ENCODE data around the gene PHACTR2. TPM values are rescaled to one million over a fixed set of nuclear protein-coding genes. Genes with fewer than 3 reads are reported as not detected.

Gene PHACTR2
- total RNA-seq, 4 donors from 2014 or later: 39.8 to 99.0 (median 49.3) TPM

GRCh38 chr6:143811501-143812157 is 133.9 kb downstream of the PHACTR2 start:
- DNase-seq: no peak
- Histone ChIP-seq H3K36me3 (peaks cover 0 to 6% (median 0%) of the 10 kb centered on the region in 3 donors), H3K27ac (no peak overlapping the region), H3K27me3 (no peaks in the 10 kb centered on the region), H3K4me3 (no peak overlapping the region), H3K4me1 (no peaks in the 10 kb centered on the region), H3K9me3 (no peaks in the 10 kb centered on the region)
- TF ChIP-seq CTCF (IDR thresholded peaks at IDR 0.05) (no peak), POLR2A (IDR thresholded peaks at IDR 0.05) (no peak)

- H3K4me1 ChIP-seq: no peaks in the 10 kb centered on the region
- no peaks in the 10 kb centered on the region for H3K9me3 ChIP-seq
- no peaks in the 10 kb centered on the region for H3K27me3 ChIP-seq
- H3K27ac ChIP-seq: no peak overlapping the region
- no peak for DNase-seq
- no peak overlapping the region for H3K4me3 ChIP-seq
- TF ChIP-seq CTCF (IDR thresholded peaks at IDR 0.05) (no peak), POLR2A (IDR thresholded peaks at IDR 0.05) (no peak)
- no peaks in the 10 kb centered on the region for H3K36me3 ChIP-seq
These were observed 139.9 kb downstream of the PHACTR2 start for GRCh38 chr6:143817621-143818020.

- Histone ChIP-seq H3K4me3 (no peak overlapping the region), H3K36me3 (no peaks in the 10 kb centered on the region), H3K9me3 (no peaks in the 10 kb centered on the region), H3K27ac (no peak overlapping the region), H3K4me1 (no peaks in the 10 kb centered on the region), H3K27me3 (no peaks in the 10 kb centered on the region)
- no peak for DNase-seq
- TF ChIP-seq POLR2A (IDR thresholded peaks at IDR 0.05) (no peak), CTCF (IDR thresholded peaks at IDR 0.05) (no peak)
These were observed 143.6 kb downstream of the PHACTR2 start for GRCh38 chr6:143821359-143821758.

DNA sequence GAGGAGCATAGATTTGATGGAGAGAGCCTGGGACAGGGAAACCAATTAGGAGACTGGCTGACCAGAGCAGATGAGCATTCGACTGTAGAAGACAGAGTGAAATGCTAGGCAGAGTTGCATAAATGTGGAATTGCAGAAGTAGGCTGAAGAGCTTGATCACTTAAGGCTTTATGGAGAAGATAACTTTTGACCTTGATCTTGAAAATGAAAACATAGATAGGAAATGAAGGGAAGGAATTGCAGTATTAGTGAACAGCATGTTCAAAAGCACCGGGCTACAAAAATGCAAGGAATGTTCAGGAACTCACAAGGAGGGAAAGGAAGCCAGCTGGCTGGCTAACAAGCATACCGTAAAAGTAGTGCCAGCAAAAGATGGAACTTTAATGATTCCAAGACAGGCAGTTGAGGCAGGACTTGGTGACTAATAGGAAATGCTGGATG is 144.8 kb downstream of the PHACTR2 start:
- DNase-seq: no peak
- Histone ChIP-seq H3K4me1 (no peaks in the 10 kb centered on the region), H3K27me3 (no peaks in the 10 kb centered on the region), H3K4me3 (no peak overlapping the region), H3K27ac (no peak overlapping the region), H3K9me3 (no peaks in the 10 kb centered on the region), H3K36me3 (no peaks in the 10 kb centered on the region)
- TF ChIP-seq CTCF (IDR thresholded peaks at IDR 0.05) (no peak), POLR2A (IDR thresholded peaks at IDR 0.05) (no peak)

DNA sequence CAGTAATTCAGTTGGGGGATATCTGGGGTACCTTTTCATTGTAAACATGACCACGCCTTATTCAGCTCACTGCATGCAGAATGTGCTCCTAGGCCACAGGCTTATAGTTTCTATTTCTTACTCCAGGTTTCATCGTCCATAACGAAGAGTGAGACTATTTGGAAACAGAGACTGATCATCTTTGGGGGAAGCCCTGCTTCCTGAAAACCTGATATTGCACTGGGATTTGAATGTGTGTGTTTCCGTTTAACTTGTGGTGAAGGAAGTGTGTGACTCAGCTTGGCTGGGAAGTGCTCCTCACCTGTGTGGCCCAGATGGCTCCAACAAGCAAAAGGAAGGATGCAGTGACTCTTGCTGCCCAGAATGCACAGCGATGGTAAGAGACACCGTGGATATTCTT is 145.8 kb downstream of the PHACTR2 start:
- Histone ChIP-seq H3K4me3 (no peak overlapping the region), H3K36me3 (no peaks in the 10 kb centered on the region), H3K27me3 (no peaks in the 10 kb centered on the region), H3K27ac (no peak overlapping the region), H3K9me3 (no peaks in the 10 kb centered on the region), H3K4me1 (no peaks in the 10 kb centered on the region)
- no peak for DNase-seq
- no peak for TF ChIP-seq POLR2A (IDR thresholded peaks at IDR 0.05)
- TF ChIP-seq CTCF (IDR thresholded peaks at IDR 0.05): no peak

GRCh38 chr6:143828572-143828971 is 150.8 kb downstream of the PHACTR2 start:
- Histone ChIP-seq H3K4me1 (no peaks in the 10 kb centered on the region), H3K36me3 (no peaks in the 10 kb centered on the region), H3K4me3 (no peak overlapping the region), H3K27me3 (no peaks in the 10 kb centered on the region), H3K9me3 (no peaks in the 10 kb centered on the region), H3K27ac (no peak overlapping the region)
- DNase-seq: no peak
- TF ChIP-seq CTCF (IDR thresholded peaks at IDR 0.05): no peak
- no peak for TF ChIP-seq POLR2A (IDR thresholded peaks at IDR 0.05)
